Iris pigment epithelial cell (primary cell): ENCODE results near the gene DST.

Experiments
- DNase-seq: peaks from one replicate; pipeline ENCODE4 v3.0.0-alpha.2; 2011; ENCODE audit warnings: low read depth

DST gene

DNA sequence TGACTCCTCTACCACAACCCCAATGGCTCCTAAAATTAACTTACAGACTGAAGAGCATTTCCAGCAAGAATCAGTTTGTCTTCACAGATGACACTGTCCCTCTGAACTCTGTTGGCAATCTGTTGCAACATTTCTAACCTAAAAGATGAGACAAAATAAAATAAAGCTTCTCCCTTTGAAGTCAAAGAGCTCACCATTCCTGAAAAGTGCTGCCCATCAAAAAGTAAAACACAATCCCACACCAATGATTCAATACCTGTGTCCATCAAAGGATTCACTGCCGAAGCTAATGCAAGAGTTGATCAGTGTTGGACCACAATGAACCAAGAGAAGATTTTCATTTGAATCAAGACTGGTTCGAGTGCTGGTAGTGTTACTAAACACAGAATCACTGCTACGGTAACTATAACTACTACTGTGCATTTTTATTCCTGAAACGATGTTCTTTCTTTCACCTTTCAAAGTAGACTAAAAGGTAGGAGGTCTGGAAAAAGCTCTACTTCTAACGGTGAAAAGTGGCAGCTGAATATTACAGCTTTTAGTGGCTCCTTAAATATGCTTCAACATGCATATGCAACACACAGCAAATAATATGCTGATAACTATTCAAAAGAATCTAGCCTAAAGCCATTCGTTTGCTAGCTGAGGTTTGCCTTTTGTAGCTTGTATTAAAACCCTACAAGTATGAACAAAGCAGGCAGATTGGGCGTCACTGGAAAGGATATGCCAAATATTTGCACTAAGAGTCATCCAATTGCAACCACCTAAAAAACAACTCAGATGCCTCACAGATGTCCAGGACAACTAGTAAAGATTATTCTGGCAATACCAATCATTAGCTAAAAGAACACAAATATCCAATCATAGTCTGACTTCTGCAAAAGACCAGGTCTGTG, at the start of gene DST:
DST (minus strand) TSS at position 524 of the 896 bp plus-strand sequence.
- peak; percentile 95 for DNase-seq

GRCh38 chr6:56691814-56692213, 49.1 kb upstream of the DST start:
- no peak for DNase-seq

DNA sequence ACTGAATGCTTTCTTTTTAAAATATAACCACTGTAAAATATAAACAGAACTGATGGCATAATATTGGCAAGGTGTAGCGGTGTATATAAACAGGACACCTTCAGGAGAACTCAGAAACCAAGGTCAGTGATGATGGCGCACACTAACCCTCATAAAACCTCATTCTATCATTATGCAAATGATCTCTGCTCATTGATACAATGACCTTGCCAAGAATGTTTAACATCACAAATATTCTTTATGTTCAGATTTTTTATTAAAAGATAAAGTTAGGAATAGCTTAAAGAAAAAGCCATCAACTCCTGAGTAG, 48.6 kb upstream of the DST start:
- no peak for DNase-seq

DNA sequence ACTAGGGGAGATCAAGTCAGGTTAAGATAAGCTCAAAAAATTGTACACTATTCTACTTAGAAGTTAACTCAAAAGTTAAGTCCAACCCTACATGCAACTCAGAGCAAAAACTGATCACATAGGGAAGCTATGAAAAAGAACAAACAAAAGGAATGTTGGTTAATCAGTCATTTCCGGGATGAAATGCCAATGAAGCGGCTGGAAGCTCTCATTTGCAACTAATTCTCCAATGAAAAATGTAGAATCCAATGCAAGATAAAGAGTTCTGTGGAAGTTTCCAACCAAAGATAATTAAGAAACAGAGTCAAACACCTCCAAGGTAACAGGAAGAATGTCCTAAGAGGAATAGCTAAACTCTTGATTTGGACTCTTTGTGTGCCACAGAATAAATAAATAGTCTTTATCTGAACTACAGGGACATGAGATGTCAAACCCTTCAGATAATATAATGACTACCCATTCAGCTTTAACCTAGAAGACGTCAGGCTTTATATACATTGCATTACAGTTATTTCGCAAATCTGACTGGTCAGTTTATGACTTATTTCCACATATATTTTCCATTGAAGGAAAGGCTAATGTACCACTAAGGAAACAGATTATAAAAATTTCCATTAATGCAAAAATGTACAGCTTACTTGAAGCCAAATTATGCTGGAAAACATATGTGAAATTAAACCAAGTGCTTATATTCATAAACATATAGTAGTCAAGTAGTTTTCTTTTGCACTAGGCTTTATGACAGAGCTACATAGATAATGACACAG, 48.0 kb upstream of the DST start:
- DNase-seq = peak; percentile 85

DNA sequence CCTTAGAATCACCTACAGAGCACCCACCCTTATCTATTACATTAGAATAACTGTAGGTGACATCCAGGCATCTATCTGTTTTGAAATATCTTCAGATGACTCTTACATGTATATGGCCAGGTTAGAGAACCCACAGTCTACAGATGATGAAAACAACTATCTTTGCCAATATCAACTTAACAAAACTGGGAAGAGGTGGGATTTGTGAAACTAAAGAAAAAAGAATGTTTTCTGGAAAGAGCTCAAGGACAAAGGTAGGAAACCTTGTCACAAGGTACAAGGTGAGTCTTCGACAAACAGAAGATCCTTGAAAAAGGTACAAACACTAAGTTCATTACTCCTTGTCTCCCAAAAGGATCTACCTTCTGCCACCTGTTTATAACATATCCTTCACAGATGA, 47.0 kb upstream of the DST start:
- DNase-seq = no peak

DNA sequence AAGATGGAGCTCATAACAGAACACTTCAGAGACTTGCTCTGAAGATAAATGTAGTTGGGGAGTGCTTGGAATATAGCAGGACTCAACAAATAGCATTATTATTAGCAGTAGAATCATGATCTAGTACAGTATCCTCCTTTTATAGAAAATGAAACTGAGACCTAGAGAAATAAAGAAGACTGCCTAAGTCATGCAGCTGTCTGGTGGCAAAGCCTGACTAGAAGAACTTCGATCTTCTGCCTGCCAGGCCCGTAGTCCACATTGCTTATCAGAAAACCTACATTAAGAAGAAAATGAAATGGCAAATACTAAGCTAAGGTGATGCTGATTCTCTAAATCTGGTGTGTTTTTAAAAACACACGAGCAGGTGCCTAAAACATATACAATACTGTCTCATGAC, 46.4 kb upstream of the DST start:
- DNase-seq = no peak

DNA sequence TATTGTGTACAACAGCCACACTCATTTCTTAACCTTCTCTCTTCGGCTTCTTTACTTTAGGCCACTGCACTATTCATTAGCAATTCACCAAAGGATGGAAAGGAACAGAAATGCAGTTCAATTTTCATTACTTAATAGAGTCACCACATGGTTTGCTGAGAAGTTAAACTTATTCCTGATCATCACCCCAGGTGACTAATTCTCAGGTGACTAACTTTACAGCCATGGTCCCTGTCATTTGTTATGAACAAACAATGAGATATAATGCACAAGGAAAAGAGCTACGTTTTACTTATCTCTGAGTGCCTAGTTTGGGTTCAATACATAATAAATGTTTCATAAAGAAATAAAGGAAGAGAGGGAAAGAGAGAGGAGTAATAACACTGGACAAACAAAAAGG, 45.8 kb upstream of the DST start:
- no peak for DNase-seq

DNA sequence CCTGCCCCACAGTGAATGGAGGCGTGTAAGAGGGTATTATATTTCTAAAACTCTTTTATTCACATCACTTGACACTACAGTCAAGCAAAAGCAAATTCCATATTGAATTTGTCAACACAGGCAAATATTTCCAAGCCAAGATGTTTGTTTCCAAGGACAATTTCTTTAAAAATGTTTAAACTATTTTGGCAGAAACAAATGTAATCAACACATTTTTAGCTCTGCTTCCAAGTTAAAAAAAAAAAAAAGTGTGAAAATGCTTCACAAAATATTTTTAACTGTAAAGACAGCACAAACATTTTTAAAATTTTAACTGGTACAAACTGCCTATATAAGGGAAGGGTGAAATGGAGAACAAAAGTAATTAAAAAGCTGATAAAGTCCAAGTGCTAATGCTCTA, 44.9 kb upstream of the DST start:
- no peak for DNase-seq

DNA sequence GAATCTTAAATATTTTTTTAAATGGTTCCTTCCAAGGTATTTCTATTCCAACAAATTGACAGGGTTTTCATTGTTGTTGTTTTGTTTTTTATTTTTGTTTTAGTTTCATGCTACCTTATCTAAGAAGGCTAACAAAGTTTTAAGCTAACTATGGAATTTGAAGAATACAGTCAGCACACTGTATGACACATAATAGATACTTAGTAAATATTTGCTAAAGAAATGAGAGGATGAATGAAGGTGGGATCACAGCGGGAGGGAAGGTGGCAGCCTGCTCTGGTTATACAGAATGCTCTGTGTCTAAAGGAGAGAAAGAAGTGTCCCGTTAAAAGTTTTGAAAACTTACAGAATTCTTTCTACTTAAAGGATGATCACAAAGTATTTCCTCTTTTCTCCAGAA, 43.7 kb upstream of the DST start:
- DNase-seq = no peak

DNA sequence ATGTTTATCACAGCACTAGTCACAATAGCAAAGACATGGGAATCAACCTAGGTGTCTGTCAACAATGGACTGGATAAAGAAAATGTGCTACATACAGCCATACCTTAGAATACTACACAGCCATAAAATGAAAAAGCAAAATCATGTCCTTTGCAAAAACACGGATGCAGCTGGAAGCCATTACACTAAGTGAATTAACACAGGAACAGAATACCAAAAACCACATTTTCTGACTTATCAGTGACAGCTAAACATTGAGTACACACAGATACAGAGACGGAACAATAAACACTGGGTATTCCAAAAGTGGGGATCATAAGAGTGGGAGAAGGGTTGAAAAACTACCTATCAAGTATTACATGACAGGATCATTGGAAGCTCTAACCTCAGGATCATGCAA, 43.3 kb upstream of the DST start:
- no peak for DNase-seq

DNA sequence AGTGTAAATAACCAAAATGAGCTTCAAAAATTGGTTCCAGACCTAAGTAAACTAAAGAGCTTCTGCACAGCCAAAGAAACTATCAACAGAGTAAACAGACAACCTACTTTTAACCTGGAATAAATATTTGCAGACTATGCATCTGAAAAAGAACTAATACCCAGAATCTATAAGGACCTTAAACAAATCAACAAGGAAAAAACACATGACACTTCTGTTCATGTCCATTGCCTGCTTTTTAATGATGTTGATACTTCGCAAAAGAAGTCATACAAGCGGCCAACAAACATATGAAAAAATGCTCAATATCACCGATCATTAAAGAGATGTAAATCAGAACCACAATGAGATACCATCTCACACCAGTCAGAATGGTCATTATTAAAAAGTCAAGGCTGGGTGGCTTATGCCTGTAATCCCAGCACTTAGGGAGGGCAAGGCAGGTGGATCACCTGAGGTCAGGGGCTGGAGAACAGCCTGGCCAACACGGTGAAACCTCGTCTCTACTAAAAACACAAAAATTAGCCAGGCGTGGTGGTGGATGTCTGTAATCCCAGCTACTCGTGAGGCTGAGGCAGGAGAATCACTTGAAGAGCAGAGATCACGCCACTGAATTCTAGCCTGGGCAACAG, 42.5 kb upstream of the DST start:
- no peak for DNase-seq

- no peak for DNase-seq
Observed at GRCh38 chr6:56684342-56685101, 41.8 kb upstream of the DST start.

- DNase-seq = peak; percentile 96
Observed at GRCh38 chr6:56683882-56684281, 41.2 kb upstream of the DST start.

DNA sequence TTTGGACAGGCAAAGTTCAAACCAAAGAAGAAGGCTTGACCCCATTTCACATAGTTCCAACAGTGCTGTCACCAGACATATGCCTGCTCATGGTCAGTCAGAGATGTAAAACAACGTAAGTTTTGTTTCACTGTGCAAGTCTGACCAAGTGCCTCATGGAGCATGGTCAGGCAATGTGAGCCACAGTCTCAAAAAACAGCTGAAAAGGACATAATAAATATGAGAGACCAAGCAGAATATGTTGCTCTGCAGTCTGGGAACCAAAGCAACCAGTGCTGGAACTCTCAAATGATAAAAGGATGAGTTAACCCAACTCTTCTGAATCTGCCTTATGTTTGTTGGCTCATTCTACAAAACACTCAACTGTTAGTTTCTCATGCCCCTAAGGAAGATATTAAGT, 39.9 kb upstream of the DST start:
- no peak for DNase-seq

DNA sequence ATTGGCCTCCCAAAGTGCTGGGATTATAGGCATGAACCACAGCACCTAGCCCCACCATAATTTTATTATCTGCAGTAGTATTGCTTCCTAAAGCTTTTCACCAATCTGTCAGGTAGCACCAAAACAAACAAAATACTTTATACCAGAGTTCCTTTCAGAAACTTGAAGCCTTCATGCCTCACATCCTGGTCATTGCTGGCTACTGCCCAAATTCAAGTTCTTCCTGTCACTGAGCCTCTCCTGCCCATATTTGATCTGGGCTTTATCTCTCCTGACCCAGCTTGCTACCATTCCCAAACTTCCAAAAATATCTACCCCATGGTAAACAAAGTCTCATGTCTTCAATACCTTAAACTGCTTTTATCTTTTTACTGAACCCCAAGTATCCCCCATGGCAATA, 34.9 kb upstream of the DST start:
- peak; percentile 73 for DNase-seq

- DNase-seq = no peak
Observed at GRCh38 chr6:56671651-56672461, 29.2 kb upstream of the DST start.

DNA sequence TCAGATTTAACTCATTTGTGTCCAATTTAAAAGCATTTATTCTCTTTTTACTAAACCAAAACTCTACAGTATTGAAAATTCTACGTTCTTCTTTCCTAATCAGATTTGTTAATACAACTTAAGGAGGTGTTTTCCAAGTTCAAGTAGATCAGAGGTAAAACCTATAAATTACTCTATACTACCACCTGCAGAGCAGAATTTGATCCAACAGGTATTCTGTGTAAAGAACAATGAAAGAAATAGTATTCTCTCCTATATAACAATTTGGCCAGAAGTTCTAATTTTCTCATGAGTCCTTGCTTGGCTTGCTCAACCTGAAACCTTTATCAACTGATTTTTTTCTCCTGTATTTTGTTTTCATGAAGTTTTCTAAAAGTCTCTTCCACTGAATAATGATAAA, 28.5 kb upstream of the DST start:
- no peak for DNase-seq

DNA sequence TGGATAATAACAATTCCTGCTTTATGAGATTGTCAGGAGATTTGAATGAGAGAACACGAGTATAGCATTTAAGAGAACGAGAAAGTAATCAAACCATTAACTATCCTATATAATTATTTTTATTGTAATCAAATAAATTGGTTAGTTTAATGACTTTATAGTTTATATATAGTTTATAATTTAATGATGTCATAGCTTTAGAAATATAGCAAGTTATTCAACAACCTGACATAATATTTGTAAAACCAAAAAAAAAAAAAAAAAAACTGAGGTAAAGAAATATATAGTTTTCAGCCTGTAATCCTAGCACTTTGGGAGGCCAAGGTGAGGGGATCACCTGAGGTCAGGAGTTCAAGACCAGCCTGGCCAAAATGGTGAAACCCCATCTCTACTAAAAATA, 26.4 kb upstream of the DST start:
- no peak for DNase-seq

- no peak for DNase-seq
Observed at GRCh38 chr6:56668158-56668557, 25.5 kb upstream of the DST start.

DNA sequence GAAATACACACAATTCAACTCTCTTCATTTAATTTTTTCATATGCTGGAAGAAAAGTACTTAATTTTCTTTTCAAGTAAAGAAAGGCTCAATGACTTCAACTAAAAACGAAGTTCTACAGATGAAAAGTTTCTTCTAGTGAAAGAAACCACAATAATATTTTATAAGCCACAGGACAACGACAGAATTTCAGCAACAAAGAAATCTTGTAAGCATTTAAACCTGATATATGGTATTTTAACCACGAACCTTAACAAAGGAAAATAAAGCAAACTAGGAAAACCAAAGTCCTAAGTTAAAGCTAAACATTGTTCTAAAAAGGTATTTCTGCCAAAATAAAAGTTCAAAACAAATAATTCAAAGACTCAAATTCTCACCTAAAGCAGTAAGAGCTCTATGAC, 24.6 kb upstream of the DST start:
- no peak for DNase-seq

GRCh38 chr6:56664029-56664428, 21.3 kb upstream of the DST start:
- no peak for DNase-seq

- DNase-seq = no peak
Observed at GRCh38 chr6:56663344-56663743, 20.7 kb upstream of the DST start.
